ENCODE results near the gene KMT2D.

DNA sequence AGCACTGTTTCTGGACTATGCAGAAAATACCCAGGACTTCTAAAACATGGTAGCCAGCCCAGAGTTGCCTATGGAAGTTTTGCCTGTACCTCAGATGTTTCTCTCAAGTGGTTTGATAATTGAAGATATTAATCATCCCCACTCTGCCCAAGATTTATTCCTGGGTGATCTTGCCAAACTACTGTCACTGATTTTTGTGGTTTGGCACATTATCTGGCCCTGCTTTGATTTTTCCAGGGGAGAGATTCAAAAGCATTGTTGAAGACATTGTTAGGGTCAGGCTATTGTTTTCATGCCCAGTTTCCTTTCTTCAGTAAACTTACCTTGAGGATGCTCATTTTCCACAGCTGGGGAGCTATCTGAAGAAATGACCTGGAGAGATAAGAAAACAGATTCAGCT lies 47.9 kb downstream of the KMT2D start:
- TF ChIP-seq FOXK2 (IDR thresholded peaks at IDR 0.05) (no peak), L3MBTL2 (conservative IDR thresholded peaks at IDR 0.05) (no peak), FOXM1 (IDR thresholded peaks at IDR 0.05; ENCODE audit: borderline replicate concordance) (no peak), PKNOX1 (IDR thresholded peaks at IDR 0.05) (no peak), SP1 (IDR thresholded peaks at IDR 0.05) (no peak), CTBP1 (IDR thresholded peaks at IDR 0.05; ENCODE audit: borderline replicate concordance) (no peak), ARNT (IDR thresholded peaks at IDR 0.05) (no peak), HDGF (IDR thresholded peaks at IDR 0.05; ENCODE audit: borderline replicate concordance) (no peak), SUZ12 (IDR thresholded peaks at IDR 0.05) (no peak), TARDBP (IDR thresholded peaks at IDR 0.05) (no peak), BHLHE40 (IDR thresholded peaks at IDR 0.05; ENCODE audit: borderline replicate concordance) (no peak), ZNF384 (IDR thresholded peaks at IDR 0.05) (no peak), FOXA1 (IDR thresholded peaks at IDR 0.05) (no peak), ELF4 (IDR thresholded peaks at IDR 0.05) (no peak)

Data from HEK293T (cell line).